Gastroesophageal sphincter (tissue), 4 donors: ENCODE measurements around the gene AREG. TPM values are rescaled to one million over a fixed set of nuclear protein-coding genes. Genes with fewer than 3 reads are reported as not detected.

Experiments used
- ATAC-seq: fragments of 150-250 bp; one replicate; pipeline ENCODE4 v1.9.1; 2016; ENCODE audit warnings: mild to moderate bottlenecking, moderate library complexity
- H3K27ac ChIP-seq, 4 donors: fragments of 200-600 bp; sonication (generic) in 3 of 4; 1 replicate in 3 of 4; 2 replicates in 1 of 4; pipeline ENCODE4 v1.5.1; 2016 to 2019
- H3K27me3 ChIP-seq: fragments of 200-600 bp; sonication (generic); one replicate; pipeline ENCODE4 v1.5.1; 2019
- H3K36me3 ChIP-seq, 2 donors: fragments of 200-600 bp; sonication (generic); one replicate each; pipeline ENCODE4 v1.5.1; 2019; ENCODE audit warnings: control low read depth in 1 of 2
- H3K4me1 ChIP-seq, 3 donors: fragments of 200-600 bp; sonication (generic); 1 replicate in 2 of 3; 2 replicates in 1 of 3; pipeline ENCODE4 v1.5.1; 2016 to 2019; ENCODE audit warnings: control low read depth in 2 of 3
- H3K4me3 ChIP-seq, 2 donors: fragments of 200-600 bp; sonication (generic); one replicate each; pipeline ENCODE4 v1.5.1; 2019; ENCODE audit warnings: mild to moderate bottlenecking in 1 of 2, moderate library complexity in 1 of 2
- H3K9me3 ChIP-seq, 3 donors: fragments of 200-600 bp; sonication (generic); one replicate each; pipeline ENCODE4 v1.5.1; 2017 to 2019; ENCODE audit warnings: control low read depth in 2 of 3
- EP300 ChIP-seq: sonication (generic); formaldehyde crosslinking; IDR thresholded peaks from one replicate; pipeline ENCODE4 v1.6.1; 2017; ENCODE audit warnings: antibody characterized with exemption, mild to moderate bottlenecking
- POLR2A ChIP-seq, 2 donors: fragments of 450-650 bp; IDR thresholded peaks; one replicate each; pipeline ENCODE4 v1.6.1; 2017; ENCODE audit warnings: antibody characterized with exemption in 2 of 2, mild to moderate bottlenecking in 2 of 2, moderate library complexity in 1 of 2
- POLR2AphosphoS5 ChIP-seq: sonication (generic); formaldehyde crosslinking; IDR thresholded peaks from one replicate; pipeline ENCODE4 v1.6.1; 2017; ENCODE audit warnings: antibody characterized with exemption
- WGBS, 2 donors: methylation state at CpG; one replicate each; pipeline ENCODE4 v1.1.5; 2018; ENCODE audit warnings: low coverage in 1 of 2; 5-methylcytosine and 5-hydroxymethylcytosine counted together
- total RNA-seq, 4 donors: library from RNA; depleted of rRNA; stranded (reverse); fragments of >200 nt; gene quantifications; one replicate each; pipeline ENCODE4 v1.1.0, GENCODE V29; 2016
- TF ChIP-seq, protein P1 (sequence below), 4 experiments: fragments of 200-600 bp in 2 of 4; fragments of 450-650 bp in 2 of 4; sonication (generic) in 1 of 4; IDR thresholded peaks; one replicate each; pipeline ENCODE4 v1.5.1; 2017 to 2019; ENCODE audit warnings: antibody characterized with exemption in 4 of 4, mild to moderate bottlenecking in 2 of 4, moderate library complexity in 2 of 4

Gene AREG
- total RNA-seq, 4 donors from 2014 or later = 2.2 to 7.3 (median 3.4) TPM

DNA sequence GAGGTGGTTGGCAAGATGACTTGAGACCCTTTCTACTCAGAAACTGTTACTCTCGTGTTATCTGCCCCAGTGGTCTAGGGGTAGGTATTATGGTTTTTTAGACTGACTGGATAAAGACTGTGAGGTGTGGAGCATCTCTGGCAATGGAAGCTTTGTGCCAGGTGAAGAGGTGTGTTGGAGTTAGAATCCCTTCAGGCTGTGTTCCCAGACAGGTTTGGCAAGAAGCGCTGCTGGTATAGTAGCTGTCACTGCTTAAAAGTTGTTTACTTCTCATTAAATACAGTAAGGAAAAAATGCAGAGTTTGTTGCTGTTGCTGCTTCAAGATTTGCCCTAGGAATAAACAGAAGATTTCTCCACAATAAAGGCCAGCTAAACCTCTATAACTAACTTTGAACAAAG lies 35.3 kb downstream of the AREG start:
- H3K4me3 ChIP-seq = no peak overlapping the region
- ATAC-seq = no peak
- no peaks in the 10 kb centered on the region for H3K27me3 ChIP-seq
- no peaks in the 10 kb centered on the region for H3K9me3 ChIP-seq
- H3K4me1 ChIP-seq = peaks cover 0 to 1% (median under 1%) of the 10 kb centered on the region in 3 donors
- no peaks in the 10 kb centered on the region for H3K36me3 ChIP-seq
- 78 to 80% methylated on average over 1 to 2 of the region's 2 CpGs for WGBS, 2 donors
- TF ChIP-seq POLR2AphosphoS5 (no peak), EP300 (no peak), POLR2A (IDR thresholded peaks at IDR 0.05) (no peak)
- TF ChIP-seq, protein P1, sequence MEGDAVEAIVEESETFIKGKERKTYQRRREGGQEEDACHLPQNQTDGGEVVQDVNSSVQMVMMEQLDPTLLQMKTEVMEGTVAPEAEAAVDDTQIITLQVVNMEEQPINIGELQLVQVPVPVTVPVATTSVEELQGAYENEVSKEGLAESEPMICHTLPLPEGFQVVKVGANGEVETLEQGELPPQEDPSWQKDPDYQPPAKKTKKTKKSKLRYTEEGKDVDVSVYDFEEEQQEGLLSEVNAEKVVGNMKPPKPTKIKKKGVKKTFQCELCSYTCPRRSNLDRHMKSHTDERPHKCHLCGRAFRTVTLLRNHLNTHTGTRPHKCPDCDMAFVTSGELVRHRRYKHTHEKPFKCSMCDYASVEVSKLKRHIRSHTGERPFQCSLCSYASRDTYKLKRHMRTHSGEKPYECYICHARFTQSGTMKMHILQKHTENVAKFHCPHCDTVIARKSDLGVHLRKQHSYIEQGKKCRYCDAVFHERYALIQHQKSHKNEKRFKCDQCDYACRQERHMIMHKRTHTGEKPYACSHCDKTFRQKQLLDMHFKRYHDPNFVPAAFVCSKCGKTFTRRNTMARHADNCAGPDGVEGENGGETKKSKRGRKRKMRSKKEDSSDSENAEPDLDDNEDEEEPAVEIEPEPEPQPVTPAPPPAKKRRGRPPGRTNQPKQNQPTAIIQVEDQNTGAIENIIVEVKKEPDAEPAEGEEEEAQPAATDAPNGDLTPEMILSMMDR (IDR thresholded peaks at IDR 0.05) = no peak
- no peak overlapping the region for H3K27ac ChIP-seq

DNA sequence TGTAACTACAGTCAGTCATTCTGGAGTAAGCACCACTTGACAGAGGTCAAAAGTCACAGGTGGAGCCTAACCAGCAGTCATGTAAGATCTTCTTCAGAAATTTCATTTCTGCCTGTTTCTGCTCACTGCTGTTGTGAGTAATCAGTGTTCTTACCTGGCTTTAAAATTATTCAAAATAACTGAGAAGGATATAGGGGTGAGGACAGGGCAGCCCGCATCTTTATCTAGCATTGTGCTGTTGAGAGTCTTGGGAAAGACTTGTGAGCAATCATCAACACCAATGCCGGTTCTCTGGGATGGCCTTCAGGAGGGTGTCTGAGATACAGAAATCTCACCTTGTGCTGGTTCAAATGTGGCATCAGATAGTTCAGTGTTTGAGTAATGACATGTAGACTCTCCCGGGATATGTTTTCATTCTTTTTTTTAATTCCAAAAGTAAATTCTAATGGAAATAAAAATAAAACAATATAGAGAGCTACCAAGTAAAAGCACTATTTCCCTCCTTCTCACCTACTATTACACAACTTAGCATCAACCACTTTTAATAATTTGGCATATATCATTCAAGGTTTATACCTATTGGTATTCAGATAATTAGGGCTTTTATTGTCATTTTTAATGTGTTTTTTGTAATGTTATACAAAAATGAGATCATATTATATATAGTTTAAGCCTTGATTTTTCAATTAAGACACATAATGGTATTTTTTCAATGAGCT lies 37.1 kb downstream of the AREG start:
- Histone ChIP-seq H3K27me3 (no peaks in the 10 kb centered on the region), H3K4me3 (no peak overlapping the region), H3K27ac (no peak overlapping the region), H3K4me1 (no peaks in the 10 kb centered on the region), H3K9me3 (no peaks in the 10 kb centered on the region), H3K36me3 (no peaks in the 10 kb centered on the region)
- TF ChIP-seq POLR2AphosphoS5 (no peak), POLR2A (IDR thresholded peaks at IDR 0.05) (no peak), EP300 (no peak)
- TF ChIP-seq, protein P1 (IDR thresholded peaks at IDR 0.05) = no peak
- ATAC-seq = no peak
- 86 to 100% methylated on average over 3 of the region's 3 CpGs for WGBS, 2 donors

DNA sequence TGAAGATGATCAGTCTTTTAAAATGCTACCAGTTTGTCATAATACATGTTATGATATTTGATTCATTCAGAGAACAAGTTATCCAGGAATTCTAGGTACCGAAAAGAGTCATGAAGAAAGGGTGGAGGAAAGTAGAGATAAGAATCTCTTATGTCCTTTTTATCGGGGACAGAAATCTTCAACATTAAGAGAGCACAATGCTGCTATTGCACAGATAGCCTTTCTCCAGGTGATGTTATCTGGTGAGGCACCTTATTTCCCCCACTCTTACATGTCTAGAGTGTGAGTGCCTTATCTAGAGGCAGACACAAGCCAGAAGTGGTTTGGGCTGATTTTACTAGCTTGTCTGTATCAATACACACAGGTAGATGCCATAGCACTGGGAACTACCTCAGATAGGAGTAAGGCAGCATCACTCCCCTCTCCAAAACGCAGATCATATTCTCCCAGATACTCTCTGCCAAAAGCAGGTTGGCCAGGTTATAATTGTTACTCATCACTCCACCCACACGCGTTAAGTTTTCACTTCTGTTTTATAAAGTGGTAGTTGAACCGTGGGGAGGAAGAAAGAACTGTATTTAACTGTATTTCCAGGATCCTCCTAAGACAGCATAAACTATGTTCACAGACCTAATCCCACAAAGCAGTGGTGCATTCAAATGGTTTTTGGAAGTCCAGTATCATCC lies 38.4 kb downstream of the AREG start:
- no peak for ATAC-seq
- no peaks in the 10 kb centered on the region for H3K27me3 ChIP-seq
- H3K27ac ChIP-seq = no peak overlapping the region
- no peaks in the 10 kb centered on the region for H3K36me3 ChIP-seq
- TF ChIP-seq, protein P1 (IDR thresholded peaks at IDR 0.05) = no peak
- TF ChIP-seq EP300 (no peak), POLR2AphosphoS5 (no peak), POLR2A (IDR thresholded peaks at IDR 0.05) (no peak)
- WGBS, 2 donors = 69 to 75% methylated on average over 4 to 5 of the region's 6 CpGs
- no peaks in the 10 kb centered on the region for H3K9me3 ChIP-seq
- H3K4me3 ChIP-seq = no peak overlapping the region
- no peaks in the 10 kb centered on the region for H3K4me1 ChIP-seq

DNA sequence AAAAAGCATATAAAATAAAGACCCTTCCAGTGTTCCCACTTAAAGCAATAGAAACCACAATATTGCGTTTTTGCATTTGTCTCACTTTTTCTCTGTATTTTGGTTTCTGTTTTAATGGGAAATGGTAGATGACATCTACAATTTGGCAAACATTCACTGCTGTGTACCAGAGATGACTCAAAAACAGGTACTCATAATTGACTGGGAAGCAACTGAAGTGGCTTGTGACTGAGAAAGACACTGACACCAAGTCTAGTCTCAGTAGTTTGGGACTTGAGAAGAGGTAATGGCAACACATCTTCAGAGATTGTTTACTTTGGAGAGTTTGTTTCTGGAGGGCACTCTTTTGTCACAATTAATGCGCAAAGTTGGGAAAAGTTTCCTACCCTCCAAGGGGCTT lies 42.0 kb downstream of the AREG start:
- WGBS, 2 donors = 100% methylated on average over 2 of the region's 2 CpGs
- H3K4me1 ChIP-seq = no peaks in the 10 kb centered on the region
- H3K27me3 ChIP-seq = no peaks in the 10 kb centered on the region
- H3K9me3 ChIP-seq = no peaks in the 10 kb centered on the region
- no peak for ATAC-seq
- H3K4me3 ChIP-seq = no peak overlapping the region
- no peak for TF ChIP-seq EP300
- TF ChIP-seq, protein P1 (IDR thresholded peaks at IDR 0.05) = no peak
- no peak for TF ChIP-seq POLR2A (IDR thresholded peaks at IDR 0.05)
- no peak for TF ChIP-seq POLR2AphosphoS5
- H3K27ac ChIP-seq = no peak overlapping the region
- H3K36me3 ChIP-seq = no peaks in the 10 kb centered on the region

DNA sequence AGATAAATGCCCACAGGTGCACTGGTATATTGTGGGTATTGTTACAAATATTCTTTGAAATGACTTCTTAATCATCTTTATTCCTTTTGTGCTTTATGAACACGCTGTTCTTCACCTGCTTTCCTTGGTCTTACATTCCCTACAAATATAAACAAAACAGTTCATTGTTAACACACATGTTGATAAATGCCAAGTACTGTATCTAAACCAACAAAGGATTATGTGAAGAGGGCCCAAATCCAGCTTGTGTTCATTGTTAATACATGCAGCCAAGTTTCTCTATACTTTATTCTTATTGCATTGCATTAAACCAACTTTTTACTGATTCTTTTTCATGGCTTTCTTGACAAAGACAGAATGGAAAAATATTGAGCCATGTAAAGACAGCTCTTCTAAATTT lies 42.8 kb downstream of the AREG start:
- Histone ChIP-seq H3K27me3 (no peaks in the 10 kb centered on the region), H3K4me3 (no peak overlapping the region), H3K9me3 (no peaks in the 10 kb centered on the region), H3K27ac (no peak overlapping the region), H3K36me3 (no peaks in the 10 kb centered on the region), H3K4me1 (no peaks in the 10 kb centered on the region)
- 75 to 76% methylated on average over 1 of the region's 1 CpG for WGBS, 2 donors
- ATAC-seq = no peak
- no peak for TF ChIP-seq EP300
- no peak for TF ChIP-seq POLR2A (IDR thresholded peaks at IDR 0.05)
- TF ChIP-seq POLR2AphosphoS5 = no peak
- TF ChIP-seq, protein P1 (IDR thresholded peaks at IDR 0.05) = no peak
